ENCODE results near the gene ZNF425.
"Not testable (repeated sequence)": the region's sequence is repeated elsewhere in the genome, so short reads cannot be mapped to it uniquely, and the experiment has no call there.

ZNF425 gene

DNA sequence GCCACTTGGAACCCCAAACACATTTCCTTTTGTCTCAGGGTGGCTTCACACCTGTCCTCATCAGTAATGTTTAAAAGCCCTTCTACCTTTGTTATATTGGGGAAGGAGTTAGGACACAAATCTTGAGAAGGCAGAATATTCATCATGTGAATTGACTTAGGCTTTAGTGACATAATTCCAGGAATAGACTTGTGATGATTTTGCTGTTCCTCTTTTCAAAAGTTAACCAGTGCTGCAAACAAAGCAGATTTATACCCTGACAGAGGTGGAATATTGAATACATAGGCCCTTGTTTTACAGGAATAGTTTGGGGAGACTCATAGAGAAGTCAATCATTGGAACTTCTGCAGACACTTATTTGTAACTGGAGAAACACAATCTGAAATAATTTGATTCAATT lies 62.6 kb downstream of the ZNF425 start:
- DNase-seq (ENCODE audit: low read depth), result no peak
- TF ChIP-seq, protein P1, sequence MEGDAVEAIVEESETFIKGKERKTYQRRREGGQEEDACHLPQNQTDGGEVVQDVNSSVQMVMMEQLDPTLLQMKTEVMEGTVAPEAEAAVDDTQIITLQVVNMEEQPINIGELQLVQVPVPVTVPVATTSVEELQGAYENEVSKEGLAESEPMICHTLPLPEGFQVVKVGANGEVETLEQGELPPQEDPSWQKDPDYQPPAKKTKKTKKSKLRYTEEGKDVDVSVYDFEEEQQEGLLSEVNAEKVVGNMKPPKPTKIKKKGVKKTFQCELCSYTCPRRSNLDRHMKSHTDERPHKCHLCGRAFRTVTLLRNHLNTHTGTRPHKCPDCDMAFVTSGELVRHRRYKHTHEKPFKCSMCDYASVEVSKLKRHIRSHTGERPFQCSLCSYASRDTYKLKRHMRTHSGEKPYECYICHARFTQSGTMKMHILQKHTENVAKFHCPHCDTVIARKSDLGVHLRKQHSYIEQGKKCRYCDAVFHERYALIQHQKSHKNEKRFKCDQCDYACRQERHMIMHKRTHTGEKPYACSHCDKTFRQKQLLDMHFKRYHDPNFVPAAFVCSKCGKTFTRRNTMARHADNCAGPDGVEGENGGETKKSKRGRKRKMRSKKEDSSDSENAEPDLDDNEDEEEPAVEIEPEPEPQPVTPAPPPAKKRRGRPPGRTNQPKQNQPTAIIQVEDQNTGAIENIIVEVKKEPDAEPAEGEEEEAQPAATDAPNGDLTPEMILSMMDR (IDR thresholded peaks at IDR 0.05; ENCODE audit: low read depth, low read length, missing control alignments), result no peak
- no peak overlapping the region for H3K4me3 ChIP-seq (ENCODE audit: low read depth, low read length)

DNA sequence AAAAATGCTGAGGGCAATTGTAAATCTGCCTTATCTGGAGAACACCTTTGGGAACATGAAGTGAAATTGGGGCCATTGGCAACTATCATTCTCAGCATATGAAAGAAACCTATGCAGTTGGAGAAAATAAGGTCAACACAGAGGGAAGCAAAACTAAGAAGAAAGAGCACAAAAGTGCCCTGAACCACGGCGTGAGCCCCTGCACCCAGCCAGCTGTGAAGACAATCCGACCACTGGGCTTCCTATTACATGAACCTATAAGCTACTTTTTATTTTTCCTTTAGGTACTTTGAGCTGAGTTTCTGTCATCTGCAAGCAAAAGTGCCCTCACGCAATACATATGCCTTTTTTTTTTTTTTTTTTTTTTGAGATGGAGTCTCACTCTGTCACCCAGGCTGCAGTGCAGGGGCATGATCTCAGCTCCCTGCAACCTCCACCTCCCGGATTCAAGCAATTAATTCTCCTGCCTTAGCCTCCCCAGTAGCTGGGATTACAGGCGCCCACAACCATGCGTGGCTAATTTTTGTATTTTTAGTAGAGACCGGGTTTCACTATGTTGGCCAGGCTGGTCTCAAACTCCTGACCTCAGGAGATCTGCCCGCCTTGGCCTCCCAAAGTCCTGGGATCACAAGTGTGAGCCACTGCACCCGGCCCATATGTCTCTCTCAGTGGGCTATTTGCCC lies 63.8 kb downstream of the ZNF425 start:
- DNase-seq (ENCODE audit: low read depth); H3K4me3 ChIP-seq (ENCODE audit: low read depth, low read length): not testable (repeated sequence)

DNA sequence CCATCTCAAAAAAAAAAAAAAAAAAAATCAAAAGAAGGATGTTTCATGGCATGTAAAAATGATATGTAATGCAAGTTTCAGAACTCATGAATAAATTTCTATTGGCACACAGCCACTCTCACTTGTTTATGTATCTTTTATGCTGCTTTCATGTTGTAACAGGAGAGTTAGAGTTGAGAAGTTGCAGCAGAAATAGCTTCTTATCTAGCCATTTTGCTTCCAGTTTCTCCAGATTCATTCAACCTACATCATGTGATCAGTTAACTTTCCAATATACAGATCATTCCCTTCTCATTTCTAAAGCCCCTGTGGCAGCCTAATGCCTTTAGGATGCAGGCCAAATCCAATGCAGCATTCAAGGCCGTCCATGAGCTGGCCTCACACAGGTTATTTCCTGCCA lies 66.0 kb downstream of the ZNF425 start:
- H3K4me3 ChIP-seq (ENCODE audit: low read depth, low read length), result no peak overlapping the region
- DNase-seq (ENCODE audit: low read depth), result no peak
- TF ChIP-seq, protein P1 (IDR thresholded peaks at IDR 0.05; ENCODE audit: low read depth, low read length, missing control alignments), result no peak

DNA sequence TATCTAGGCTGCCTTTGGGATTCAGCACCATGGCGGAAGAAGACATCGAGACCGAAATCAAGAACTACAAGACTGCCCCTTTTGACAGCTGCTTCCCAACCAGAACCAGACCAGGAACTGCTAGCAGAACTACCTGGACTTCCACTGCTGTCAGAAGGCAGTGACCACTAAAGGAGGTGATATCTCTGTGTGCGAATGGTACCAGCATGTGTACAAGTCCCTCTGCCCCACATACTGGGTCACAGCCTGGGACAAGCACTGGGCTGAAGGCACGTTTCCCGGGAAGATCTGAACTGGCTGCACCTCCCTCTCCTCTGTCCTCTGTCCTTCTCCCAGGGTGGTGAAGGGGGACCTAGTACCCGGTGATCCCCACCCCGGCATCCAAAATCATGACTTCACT lies 72.2 kb downstream of the ZNF425 start:
- TF ChIP-seq, protein P1 (IDR thresholded peaks at IDR 0.05; ENCODE audit: low read depth, low read length, missing control alignments), result no peak
- no peak for DNase-seq (ENCODE audit: low read depth)
- H3K4me3 ChIP-seq (ENCODE audit: low read depth, low read length), result no peak overlapping the region

DNA sequence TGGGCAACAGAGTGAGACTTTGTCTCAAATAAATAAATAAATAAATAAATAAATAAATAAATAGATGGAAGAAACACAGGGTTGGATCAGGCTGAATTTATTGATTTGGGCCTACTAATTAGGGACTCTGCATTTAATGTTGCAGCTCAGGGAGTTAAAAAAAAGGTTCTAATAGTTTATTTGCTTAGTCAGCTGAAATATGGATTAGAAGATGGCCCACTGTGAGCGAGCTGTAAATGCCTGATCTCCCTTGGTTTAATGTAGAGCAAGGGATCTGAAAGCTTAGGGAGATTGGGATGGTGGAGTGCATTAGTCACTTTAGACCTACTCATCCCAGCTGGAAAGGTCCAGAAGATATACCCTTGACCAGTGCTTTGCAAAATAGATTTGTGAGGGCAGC lies 72.7 kb downstream of the ZNF425 start:
- DNase-seq (ENCODE audit: low read depth), result no peak
- TF ChIP-seq, protein P1 (IDR thresholded peaks at IDR 0.05; ENCODE audit: low read depth, low read length, missing control alignments), result no peak
- no peak overlapping the region for H3K4me3 ChIP-seq (ENCODE audit: low read depth, low read length)
